Measurements from ENCODE around the gene FANCC. TPM values are rescaled to one million over a fixed set of nuclear protein-coding genes. Genes with fewer than 3 reads are reported as not detected.

The FANCC gene
- total and polyA plus RNA-seq, 2 donors (not counting 1 experiment from before 2014, with no cell fraction given), result 8.9 to 9.0 TPM

GRCh38 chr9:95070549-95071021 is 246.9 kb downstream of the FANCC start:
- Histone ChIP-seq H3K9ac (ENCODE audit: insufficient read depth, low read length) (no peak overlapping the region), H3K27ac (ENCODE audit: insufficient read depth, low read length) (no peak overlapping the region), H3K9me3 (ENCODE audit: control insufficient read depth, insufficient read depth, low read depth, low read length) (no peaks in the 10 kb centered on the region), H3K27me3 (ENCODE audit: control insufficient read depth, insufficient read depth, low read length) (no peaks in the 10 kb centered on the region), H3K36me3 (ENCODE audit: control insufficient read depth, insufficient read depth, low read length) (peaks cover 9% of the 10 kb centered on the region), H3K4me2 (ENCODE audit: extremely low read depth, insufficient read depth, low read length) (no peak overlapping the region), H3K4me3 (replicated peaks in 1 of 4; ENCODE audit: control extremely low read depth in 1 of 4, insufficient read depth in 1 of 4, low read depth in 3 of 4, low read length in 4 of 4) (no peak overlapping the region), H4K20me1 (ENCODE audit: control insufficient read depth, extremely low read depth, insufficient read depth, low read length) (no peaks in the 10 kb centered on the region), H3K79me2 (ENCODE audit: control insufficient read depth, insufficient read depth, low read length) (peaks cover 89% of the 10 kb centered on the region), H3K4me1 (ENCODE audit: control insufficient read depth, extremely low read depth, insufficient read depth, low read length) (peaks cover 13% of the 10 kb centered on the region), H2AFZ (ENCODE audit: low read length) (no peak overlapping the region)
- TF ChIP-seq, protein P1, sequence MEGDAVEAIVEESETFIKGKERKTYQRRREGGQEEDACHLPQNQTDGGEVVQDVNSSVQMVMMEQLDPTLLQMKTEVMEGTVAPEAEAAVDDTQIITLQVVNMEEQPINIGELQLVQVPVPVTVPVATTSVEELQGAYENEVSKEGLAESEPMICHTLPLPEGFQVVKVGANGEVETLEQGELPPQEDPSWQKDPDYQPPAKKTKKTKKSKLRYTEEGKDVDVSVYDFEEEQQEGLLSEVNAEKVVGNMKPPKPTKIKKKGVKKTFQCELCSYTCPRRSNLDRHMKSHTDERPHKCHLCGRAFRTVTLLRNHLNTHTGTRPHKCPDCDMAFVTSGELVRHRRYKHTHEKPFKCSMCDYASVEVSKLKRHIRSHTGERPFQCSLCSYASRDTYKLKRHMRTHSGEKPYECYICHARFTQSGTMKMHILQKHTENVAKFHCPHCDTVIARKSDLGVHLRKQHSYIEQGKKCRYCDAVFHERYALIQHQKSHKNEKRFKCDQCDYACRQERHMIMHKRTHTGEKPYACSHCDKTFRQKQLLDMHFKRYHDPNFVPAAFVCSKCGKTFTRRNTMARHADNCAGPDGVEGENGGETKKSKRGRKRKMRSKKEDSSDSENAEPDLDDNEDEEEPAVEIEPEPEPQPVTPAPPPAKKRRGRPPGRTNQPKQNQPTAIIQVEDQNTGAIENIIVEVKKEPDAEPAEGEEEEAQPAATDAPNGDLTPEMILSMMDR (conservative IDR thresholded peaks at IDR 0.05 in 1 of 2, IDR thresholded peaks at IDR 0.05 in 1 of 2; ENCODE audit: low read depth in 1 of 2, low read length in 2 of 2), result no peak
- TF ChIP-seq EZH2 (IDR thresholded peaks at IDR 0.05; ENCODE audit: low read length, missing control alignments), result no peak
- DNase-seq (ENCODE audit: low read depth in 2 of 2), result no peak

GRCh38 chr9:95067897-95068296 is 249.6 kb downstream of the FANCC start:
- Histone ChIP-seq H2AFZ (ENCODE audit: low read length) (no peak overlapping the region), H3K4me2 (ENCODE audit: extremely low read depth, insufficient read depth, low read length) (no peak overlapping the region), H3K4me3 (replicated peaks in 1 of 4; ENCODE audit: control extremely low read depth in 1 of 4, insufficient read depth in 1 of 4, low read depth in 3 of 4, low read length in 4 of 4) (no peak overlapping the region), H3K79me2 (ENCODE audit: control insufficient read depth, insufficient read depth, low read length) (peaks cover 90% of the 10 kb centered on the region), H3K9me3 (ENCODE audit: control insufficient read depth, insufficient read depth, low read depth, low read length) (no peaks in the 10 kb centered on the region), H3K4me1 (ENCODE audit: control insufficient read depth, extremely low read depth, insufficient read depth, low read length) (peaks cover 18% of the 10 kb centered on the region), H3K27me3 (ENCODE audit: control insufficient read depth, insufficient read depth, low read length) (no peaks in the 10 kb centered on the region), H3K36me3 (ENCODE audit: control insufficient read depth, insufficient read depth, low read length) (peaks cover 6% of the 10 kb centered on the region), H3K9ac (ENCODE audit: insufficient read depth, low read length) (no peak overlapping the region), H4K20me1 (ENCODE audit: control insufficient read depth, extremely low read depth, insufficient read depth, low read length) (no peaks in the 10 kb centered on the region), H3K27ac (ENCODE audit: insufficient read depth, low read length) (no peak overlapping the region)
- TF ChIP-seq EZH2 (IDR thresholded peaks at IDR 0.05; ENCODE audit: low read length, missing control alignments), result no peak
- TF ChIP-seq, protein P1 (conservative IDR thresholded peaks at IDR 0.05 in 1 of 2, IDR thresholded peaks at IDR 0.05 in 1 of 2; ENCODE audit: low read depth in 1 of 2, low read length in 2 of 2), result no peak
- DNase-seq (ENCODE audit: low read depth in 2 of 2), result no peak

DNA sequence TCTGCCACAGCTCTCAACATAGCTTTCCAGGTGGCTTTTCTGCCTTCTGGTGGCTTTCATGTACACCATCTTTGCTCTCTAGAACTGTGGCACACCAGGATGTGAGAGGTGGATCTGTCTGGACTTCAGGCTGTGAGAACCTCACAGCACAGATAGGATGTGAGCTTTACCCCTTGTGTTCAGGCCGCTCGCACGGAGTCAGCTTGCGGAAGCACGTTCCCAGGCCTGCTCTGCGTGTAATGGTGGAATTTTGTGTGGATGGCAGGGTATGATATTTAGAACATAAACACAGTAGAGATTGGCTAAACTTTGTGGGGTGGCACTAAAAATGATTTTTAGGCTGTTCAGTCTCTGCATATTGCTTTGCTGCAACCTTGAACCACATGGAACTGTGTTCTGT is 250.5 kb downstream of the FANCC start:
- Histone ChIP-seq H3K36me3 (ENCODE audit: control insufficient read depth, insufficient read depth, low read length) (peaks cover 10% of the 10 kb centered on the region), H3K79me2 (ENCODE audit: control insufficient read depth, insufficient read depth, low read length) (peaks cover 91% of the 10 kb centered on the region), H4K20me1 (ENCODE audit: control insufficient read depth, extremely low read depth, insufficient read depth, low read length) (no peaks in the 10 kb centered on the region), H2AFZ (ENCODE audit: low read length) (no peak overlapping the region), H3K27ac (ENCODE audit: insufficient read depth, low read length) (no peak overlapping the region), H3K4me3 (replicated peaks in 1 of 4; ENCODE audit: control extremely low read depth in 1 of 4, insufficient read depth in 1 of 4, low read depth in 3 of 4, low read length in 4 of 4) (no peak overlapping the region), H3K27me3 (ENCODE audit: control insufficient read depth, insufficient read depth, low read length) (no peaks in the 10 kb centered on the region), H3K9me3 (ENCODE audit: control insufficient read depth, insufficient read depth, low read depth, low read length) (no peaks in the 10 kb centered on the region), H3K4me1 (ENCODE audit: control insufficient read depth, extremely low read depth, insufficient read depth, low read length) (peaks cover 18% of the 10 kb centered on the region), H3K9ac (ENCODE audit: insufficient read depth, low read length) (no peak overlapping the region), H3K4me2 (ENCODE audit: extremely low read depth, insufficient read depth, low read length) (no peak overlapping the region)
- no peak for DNase-seq (ENCODE audit: low read depth in 2 of 2)
- TF ChIP-seq EZH2 (IDR thresholded peaks at IDR 0.05; ENCODE audit: low read length, missing control alignments), result no peak
